HG02759 (cell line): Measurements from ENCODE around the gene SMAP2.
"Not testable (repeated sequence)": the region's sequence is repeated elsewhere in the genome, so short reads cannot be mapped to it uniquely, and the experiment has no call there.

Experiments used
- ATAC-seq: cut with Tn5 transposase; IDR thresholded peaks from one replicate; pipeline ENCODE4 v1.9.1; 2021; ENCODE audit warnings: mild to moderate bottlenecking, moderate library complexity; ENCODE audit not compliant: unreplicated experiment

The SMAP2 gene

DNA sequence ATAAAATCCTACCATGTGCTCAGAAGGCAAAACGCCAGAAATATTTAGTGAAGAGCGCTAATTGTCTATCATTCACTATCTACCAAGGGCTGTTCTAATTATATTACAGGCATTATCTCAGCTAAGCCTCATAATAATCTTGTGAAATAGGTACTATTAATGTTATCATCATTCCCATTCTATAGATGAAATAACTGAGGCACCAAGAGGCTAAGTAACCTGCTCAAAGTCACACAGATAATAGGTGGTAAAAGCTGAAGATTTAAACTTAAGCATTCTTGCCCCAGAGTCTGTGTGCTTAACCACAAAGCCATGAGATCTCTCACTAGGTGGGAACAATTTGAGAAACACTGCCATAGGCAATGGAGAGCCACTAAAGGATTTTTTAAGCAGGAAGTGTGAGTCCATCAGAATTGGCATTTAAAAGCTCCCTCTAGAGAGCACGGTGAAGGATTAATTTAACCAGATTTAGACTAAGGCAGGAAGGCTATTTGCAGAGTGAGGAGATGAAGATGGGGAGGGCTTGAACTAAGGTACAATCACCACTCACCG is 1.7 kb upstream of the SMAP2 start:
- no peak for ATAC-seq

DNA sequence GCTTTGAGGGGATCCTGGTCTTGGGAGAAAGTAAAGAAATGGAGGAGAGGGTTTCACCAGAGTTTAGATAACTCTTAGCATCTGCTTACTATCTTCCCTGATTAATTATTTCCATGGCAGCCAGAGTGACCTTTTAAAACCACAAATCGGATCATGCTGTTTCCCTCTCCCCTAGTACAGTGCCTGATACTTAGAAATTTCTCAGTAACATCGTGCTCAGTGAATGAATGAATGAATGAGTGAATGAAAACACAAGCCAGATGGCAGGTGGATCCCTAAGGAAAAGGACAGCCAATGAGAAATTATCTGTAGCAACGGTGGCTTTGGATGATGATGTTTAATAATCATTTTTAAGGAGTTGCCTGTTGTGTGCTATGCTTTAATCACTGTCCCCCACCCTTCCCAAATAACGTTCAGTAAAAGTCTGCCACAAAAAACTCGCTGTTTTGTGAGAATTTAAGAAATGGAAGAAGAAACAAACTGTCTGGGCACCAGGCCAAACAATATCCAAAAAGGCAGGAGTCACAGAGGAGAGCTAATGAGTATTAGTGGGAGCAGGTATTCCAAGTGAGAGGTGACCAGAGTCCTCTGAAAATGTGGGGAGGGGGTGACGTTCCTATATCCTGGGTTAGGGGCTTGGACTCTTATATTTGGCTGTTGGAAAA is 737 bp upstream of the SMAP2 start:
- no peak for ATAC-seq

DNA sequence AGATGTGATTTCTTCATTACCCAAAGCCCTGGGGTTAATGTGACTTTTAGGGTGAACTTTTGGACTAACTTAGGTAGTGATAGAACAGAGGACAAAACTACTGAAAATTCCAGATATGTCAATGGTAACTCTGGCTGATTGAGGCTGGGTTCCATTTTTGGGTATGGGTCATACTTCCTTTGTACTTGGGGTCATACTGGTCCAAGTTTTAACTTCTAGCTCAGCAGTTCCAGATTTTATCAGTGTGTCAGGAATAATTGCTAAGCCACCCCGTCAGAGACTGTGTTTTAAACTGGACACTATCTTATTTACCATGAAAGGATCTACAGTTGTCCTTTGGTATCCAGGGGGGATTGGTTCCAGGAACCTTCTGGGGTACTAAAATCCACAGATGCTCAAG is 4.0 kb downstream of the SMAP2 start:
- no peak for ATAC-seq

DNA sequence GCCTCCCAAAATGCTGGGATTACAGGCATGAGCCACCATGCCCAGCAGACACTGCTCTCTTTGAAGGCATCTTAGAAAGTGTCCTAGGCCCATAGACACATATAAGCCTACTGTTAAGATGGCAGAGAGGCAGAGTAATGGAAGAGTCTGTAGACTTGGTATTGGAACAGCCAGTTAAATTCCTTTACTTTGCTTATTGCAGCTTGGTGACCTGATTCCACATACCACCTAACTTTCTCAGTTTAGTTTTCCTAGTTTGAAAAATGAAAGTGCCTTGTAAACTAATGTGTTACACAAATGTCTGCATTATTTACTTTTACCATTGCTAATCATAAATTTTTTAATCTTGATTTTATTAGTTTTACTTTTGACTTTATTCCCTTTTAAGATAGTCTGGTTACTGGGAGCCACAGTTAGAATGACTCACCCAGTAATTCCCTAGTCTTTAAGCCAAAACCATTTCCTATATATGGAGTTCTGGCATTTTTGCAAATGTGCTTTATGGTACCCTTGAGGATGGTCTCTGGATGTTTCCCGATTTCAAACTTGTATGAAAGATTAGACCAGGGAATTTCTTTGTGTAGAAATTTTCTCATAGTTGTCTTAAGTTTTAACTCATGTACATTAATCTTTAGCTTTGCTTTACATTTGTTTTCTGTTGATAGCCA is 6.4 kb downstream of the SMAP2 start:
- ATAC-seq = no peak

DNA sequence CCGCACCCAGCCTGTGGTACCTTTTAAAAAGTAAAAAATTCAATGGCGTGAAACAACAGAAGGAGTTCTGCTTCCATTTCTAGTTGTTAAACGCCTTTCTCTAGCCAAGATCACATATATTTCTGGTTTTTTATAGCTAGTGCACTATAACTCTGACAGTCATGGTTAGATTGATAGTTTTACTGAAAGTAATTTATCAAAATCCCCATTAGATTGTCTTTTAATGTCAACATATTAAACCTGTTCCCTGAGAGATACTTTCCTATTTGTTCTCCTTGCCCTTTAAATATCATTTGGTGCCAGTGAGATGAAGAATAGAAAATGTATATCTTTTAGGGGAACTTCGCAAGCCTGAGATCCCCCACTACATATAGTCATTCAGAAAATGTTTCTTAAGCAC is 7.3 kb downstream of the SMAP2 start:
- no peak for ATAC-seq

DNA sequence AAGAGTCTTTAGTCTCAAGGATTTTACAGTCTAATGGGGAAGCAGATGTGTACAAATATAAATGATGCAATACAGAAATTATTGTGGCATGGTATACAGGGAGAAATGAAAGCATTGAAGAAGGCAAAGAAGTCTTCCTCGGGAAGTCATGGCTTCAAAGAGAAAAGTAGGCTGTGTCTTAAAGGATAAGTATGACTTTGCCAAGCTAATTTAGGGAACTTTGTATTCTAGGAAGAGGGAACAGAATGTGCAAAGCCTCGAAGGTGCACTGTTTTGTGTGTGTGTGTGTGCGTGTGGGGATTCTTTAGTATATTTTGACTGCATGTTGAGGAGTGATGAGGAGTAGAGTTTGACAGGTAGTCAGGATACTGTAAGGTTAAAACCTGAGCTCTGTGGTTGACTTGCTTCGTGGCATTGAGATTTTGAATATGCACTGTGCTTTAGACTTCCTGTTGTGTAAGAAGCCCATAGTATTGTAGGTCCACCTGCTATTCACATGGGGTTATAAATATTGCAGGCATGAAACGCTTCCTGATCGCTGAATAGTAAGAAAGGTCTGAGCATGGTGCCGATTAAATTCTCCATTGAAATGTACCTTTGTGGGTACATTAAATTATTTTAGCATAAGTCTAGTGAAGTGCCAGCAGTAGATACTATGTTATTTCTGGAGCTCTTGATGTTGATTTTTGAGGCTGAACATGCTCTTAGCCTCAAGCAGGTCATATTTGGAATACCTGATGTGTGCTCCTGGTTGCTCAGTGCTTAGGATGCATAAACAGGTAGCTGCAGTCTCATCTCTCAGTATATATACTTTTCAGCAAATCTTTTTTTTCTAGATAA is 8.0 kb downstream of the SMAP2 start:
- no peak for ATAC-seq

DNA sequence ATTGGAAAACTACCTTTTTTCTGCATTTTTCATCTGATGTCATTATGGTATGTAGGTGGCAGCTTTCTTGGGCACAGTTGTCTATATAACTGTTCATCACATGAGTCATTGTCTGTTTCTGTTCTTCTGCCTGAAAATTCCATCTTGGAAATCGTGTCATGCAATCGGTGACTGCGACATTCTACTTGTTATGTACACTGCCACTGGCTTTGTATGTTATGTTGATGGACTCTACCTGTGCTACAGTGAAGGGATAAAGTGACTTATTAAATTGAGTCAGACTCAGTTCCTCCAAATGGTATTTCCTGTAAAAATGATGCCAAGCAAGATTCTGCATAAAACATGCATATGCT is 8.6 kb downstream of the SMAP2 start:
- ATAC-seq = no peak

DNA sequence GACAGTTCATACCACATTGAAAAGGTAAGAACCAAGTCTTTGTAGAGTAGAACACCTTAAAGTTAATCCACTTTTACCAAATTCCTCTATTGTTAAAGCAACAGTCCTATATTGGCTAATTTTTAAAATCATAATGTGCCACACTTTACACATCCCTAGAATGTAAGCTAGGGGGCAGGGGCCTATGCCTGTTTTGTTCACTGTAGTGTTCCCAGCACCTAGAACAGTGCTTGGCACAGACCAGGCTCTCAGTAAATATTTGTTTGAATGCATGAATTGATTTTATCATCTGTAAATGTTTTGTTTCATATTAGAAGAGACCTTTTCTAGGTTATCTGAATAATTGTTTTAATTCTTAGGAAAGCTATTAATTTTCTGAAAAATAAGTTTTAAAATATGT is 9.1 kb downstream of the SMAP2 start:
- ATAC-seq = no peak

DNA sequence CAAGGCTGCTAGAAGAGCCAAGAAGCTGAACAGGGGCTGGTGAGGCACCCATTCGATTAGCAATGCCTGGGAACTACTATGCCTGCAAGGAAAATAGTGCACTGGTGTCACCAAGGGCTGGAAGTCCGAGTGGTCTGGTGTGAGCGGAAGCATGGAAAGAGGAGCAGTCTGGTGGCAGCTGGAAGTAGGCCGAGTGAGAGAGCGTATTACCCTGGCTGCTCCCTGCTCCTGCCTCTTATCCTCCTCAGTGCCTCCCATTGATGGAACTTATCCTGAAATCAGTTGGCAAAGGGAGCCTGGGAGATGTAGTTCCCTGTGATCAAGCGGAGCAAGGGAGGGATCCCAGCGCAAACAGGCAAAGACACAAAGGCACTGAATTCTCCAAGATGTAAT is 9.6 kb downstream of the SMAP2 start:
- no peak for ATAC-seq

DNA sequence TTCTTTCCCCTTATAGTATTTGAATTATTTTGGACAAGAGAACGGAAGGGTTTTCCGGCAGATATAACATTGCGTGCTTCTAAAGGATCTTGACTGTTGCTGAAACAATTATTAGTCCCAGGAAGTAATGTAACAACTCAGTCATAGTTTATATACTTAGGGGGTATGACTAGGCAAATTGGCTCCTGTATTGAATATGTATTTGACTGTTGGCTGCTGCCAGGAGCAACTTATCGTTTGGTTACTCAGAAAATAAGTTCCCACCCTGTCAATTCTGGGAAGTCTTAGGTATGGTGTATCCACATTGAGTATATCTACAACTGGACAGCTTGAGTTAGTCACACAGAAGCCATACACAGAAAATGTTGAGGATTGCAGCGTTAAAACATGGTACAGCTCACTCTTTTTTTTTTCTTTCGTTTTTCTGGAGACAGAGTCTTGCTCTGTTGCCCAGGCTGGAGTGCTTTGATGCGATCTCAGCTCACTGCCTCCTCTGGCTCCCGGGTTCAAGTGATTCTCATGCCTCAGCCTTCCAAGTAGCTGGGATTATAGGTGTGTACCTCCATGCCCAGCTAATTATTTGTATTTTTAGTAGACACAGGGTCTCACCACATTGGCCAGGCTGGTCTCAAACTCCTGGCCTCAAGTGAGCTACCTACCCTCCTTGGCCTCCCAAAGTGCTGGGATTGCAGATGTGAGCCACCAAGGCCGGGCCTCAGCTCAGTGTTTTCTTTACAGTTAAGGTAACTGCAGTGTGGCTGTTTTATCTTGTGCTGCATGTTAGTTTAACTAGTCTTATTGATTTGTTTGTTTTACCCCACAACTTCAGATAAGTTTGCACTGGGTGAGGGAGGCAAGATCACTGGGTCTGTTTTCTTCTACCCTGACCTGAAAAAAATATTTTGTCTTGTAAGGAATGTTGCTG is 10.2 kb downstream of the SMAP2 start:
- no peak for ATAC-seq

DNA sequence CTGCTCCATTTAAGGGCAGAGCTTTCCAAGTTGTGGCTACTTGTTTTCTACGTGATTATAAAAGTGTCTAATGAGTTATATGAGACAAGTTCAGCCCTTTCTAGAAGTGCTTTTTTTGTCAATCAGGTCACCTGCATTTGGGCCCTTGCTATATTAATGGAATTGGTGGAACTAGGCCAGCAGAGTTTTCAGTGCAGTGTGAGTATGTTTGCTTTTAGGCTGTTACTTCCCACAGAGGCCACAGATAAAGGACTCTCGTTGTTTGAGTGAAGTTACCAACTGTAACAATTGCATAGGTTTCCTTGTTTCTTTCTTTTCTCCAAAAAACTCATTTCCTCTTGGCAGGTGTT is 10.9 kb downstream of the SMAP2 start:
- no peak for ATAC-seq

DNA sequence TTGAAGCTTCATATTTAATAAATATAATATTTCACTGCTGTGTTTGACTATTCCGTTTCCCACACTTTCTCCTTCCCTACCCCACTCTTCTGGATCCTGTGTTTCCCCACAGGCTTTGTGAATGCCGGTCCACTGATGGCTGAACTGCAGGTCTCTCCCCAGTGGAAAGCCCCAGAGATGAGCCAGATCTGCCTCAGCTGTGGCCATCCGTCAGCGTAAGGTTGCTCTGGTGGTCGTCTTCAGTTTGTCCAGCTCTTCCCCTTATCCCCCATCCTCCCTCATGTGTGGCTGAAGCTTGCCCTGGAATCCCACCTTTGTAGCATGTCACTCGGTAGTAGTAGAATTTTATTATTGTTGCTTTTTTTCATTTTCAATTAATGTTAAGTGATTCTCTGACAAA is 11.4 kb downstream of the SMAP2 start:
- no peak for ATAC-seq

DNA sequence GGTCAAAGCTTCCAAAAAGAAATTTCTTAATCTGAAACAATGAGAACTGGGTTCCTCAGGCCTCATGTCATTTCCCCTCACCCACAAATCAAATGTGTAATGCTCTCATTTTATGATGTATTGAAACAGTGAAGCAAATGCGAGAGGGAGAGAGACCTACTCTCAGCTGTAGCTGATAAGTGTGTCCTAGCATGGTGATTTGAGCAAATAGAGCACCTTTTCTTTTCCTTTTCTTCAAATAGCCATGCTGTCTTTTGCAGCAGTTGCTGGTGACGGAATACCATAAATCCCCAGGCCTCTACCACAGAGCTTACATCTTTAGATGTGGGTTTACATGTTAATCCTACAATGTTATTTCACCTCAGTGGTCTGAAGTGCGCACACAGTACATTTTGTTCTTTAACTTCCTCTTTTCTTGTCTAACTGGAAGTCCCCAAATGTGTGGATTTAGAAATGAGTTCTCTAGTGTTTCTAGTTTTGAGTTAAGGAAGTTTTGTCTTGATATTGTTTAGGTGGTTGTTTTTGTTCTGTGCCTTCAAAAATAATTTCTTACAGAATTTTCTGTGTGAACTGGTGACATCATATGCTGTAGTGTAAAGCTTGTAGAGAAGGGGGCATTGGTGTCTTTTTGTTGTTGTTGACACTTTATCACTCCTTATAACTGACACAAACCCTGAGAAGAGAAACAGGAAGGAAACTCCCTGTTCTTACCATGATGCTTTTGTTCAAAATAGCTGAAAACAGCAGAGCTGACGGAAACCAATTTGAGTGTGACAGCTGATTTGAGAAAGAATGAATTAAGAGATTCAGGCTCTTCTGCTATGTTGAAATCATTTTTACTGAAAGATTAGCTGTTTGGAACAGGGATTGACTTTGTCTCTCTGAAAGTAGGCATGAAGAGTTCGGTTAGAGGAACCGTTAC is 12.2 kb downstream of the SMAP2 start:
- peak; percentile 74 for ATAC-seq

DNA sequence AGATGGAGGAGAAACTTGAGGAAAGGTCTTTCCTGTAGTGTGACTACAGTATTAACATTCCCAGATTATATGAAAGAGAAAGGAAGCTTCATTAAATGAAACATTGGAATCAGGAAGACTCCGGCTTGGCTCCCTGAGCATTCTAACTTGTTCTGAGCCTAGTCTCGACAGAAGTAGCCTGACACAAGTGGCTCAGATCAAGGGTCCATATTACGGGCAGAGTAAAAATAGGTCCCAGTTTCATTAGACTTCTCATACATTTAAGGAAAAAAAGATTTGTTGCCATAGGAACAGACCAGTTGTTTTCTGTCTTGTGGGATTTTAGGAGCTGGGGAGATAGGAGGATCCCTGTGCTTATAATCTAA is 12.8 kb downstream of the SMAP2 start:
- no peak for ATAC-seq

DNA sequence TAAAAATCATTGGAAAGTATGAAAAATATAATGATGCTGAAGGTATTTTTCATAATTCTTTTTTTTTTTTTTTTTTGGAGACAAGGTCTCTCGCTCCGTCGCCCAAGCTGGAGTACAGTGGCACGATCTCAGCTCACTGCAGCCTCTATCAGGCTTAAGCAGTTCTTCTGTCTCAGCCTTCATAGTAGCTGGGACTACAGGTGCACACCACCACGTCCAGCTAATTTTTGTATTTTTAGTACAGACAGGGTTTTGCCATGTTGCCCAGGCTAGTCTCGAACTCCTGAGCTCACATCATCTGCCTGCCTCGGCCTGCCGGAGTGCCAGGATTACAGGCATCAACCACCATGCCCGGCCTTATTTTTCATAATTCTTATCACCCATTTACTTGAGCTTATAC is 13.3 kb downstream of the SMAP2 start:
- ATAC-seq = no peak

DNA sequence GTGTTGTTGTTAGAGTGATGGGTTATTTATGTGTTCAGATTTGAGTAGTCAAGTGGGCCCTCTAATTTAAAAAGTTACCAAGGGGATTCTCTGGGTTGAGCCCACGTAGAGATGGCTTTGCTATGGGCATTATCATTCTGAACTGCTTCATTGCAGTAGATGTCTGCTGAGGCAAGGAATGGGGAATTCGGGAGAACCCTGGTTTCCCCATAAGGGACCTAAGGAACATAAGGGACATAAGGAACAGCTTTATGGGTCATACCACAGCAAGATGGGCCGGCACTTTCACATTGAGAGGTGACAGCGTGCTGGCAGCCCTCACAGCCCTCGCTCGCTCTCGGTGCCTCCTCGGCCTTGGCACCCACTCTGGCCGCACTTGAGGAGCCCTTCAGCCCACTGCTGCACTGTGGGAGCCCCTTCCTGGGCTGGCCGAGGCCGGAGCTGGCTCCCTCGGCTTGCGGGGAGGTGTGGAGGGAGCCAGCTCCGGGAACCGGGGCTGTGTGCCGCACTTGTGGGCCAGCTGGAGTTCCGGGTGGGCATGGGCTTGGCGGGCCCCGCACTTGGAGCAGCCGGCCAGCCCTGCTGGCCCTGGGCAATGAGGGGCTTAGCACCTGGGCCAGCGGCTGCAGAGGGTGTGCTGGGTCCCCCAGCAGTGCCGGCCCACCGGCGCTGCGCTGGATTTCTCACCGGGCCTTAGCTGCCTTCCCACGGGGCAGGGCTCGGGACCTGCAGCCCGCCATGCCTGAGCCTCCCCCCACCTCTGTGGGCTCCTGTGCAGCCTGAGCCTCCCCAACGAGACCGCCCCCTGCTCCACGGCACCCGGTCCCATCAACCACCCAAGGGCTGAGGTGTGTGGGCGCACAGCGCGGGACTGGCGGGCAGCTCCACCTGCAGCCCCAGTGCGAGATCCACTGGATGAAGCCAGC is 14.1 kb downstream of the SMAP2 start:
- not testable (repeated sequence) for ATAC-seq

DNA sequence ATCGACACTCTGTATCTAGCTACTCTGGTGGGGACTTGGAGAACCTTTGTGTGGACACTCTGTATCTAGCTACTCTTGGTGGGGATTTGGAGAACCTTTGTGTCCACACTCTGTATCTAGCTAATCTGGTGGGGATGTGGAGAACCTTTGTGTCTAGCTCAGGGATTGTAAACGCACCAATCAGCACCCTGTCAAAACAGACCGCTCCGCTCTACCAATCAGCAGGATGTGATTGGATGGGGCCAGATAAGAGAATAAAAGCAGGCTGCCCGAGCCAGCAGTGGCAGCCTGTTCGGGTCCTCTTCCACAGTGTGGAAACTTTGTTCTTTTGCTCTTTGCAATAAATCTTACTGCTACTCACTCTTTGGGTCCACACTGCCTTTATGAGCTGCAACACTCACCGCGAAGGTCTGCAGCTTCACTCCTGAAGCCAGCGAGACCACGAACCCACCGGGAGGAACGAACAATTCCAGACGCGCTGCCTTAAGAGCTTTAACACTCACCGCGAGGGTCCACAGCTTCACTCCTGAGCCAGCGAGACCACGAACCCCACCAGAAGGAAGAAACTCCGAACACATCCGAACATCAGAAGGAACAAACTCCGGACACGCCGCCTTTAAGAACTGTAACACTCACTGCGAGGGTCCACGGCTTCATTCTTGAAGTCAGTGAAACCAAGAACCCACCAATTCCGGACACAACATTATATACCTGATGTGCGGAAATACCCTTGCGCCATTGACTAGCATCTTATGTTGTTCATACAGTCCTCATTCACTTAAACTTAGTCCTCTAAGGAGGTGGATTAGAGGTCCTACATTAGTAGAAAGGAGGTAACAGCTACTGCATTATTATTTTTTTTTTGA is 15.2 kb downstream of the SMAP2 start:
- ATAC-seq = not testable (repeated sequence)

DNA sequence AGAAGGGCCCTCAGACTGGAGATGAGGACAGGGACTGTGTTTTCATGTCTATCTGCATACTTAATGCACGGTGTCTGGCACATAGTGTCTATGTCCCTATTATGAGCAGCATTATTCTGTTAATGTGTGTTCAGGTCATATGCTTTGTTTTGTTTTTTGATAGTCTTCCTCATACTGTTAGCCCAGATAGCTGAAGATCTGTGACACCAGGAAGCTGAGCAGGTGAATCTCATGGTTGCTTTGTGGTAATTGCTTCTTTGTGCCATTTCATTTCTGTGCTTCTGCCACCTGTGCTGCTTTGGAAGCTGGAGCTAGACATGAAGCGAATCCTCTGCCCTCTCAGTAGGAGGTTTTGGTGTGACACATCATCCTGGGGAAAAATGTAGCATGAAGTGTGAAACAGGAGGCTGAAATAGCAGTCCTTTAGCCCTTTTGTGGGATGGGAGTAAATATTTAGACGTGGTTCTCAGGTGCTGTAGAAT is 15.8 kb downstream of the SMAP2 start:
- no peak for ATAC-seq
